SK-N-SH treated with all-trans-retinoic acid at 6 μM for 48 hours (cell line): ENCODE measurements around the gene SLC34A1.

ENCODE experiments used
- ATAC-seq: fragments of 200-7000 bp; cut with Tn5 transposase; 3 replicates; pipeline ENCODE4 v1.9.1; 2020; ENCODE audit warnings: mild to moderate bottlenecking, moderate library complexity
- ARNTL ChIP-seq: fragments of 450-650 bp; formaldehyde crosslinking; IDR thresholded peaks from 2 replicates; pipeline ENCODE4 v1.5.0; 2020; ENCODE audit warnings: low read depth, mild to moderate bottlenecking, moderate library complexity, borderline replicate concordance
- BACH2 ChIP-seq: fragments of 250-450 bp; sonication (Bioruptor Pico); IDR thresholded peaks from 2 replicates; pipeline ENCODE4 v1.9.0; 2021; ENCODE audit warnings: mild to moderate bottlenecking, borderline replicate concordance
- CSDC2 ChIP-seq: fragments of 250-450 bp; sonication (Bioruptor Pico); IDR thresholded peaks from 2 replicates; pipeline ENCODE4 v1.5.0; 2020; ENCODE audit warnings: mild to moderate bottlenecking, moderate library complexity
- ESRRG ChIP-seq: fragments of 250-450 bp; sonication (Bioruptor Pico); IDR thresholded peaks from 2 replicates; pipeline ENCODE4 v1.6.1; 2021; ENCODE audit warnings: mild to moderate bottlenecking
- GLIS3 ChIP-seq: fragments of 250-450 bp; sonication (Bioruptor Pico); IDR thresholded peaks from 2 replicates; pipeline ENCODE4 v1.5.0; 2020; ENCODE audit warnings: mild to moderate bottlenecking, moderate library complexity
- ISL1 ChIP-seq: fragments of 250-450 bp; sonication (Bioruptor Pico); IDR thresholded peaks from 2 replicates; pipeline ENCODE4 v2.1.2; 2022; ENCODE audit warnings: mild to moderate bottlenecking, moderate library complexity
- OSR1 ChIP-seq: fragments of 250-450 bp; sonication (Bioruptor Pico); IDR thresholded peaks from 2 replicates; pipeline ENCODE4 v1.8.0; 2022; ENCODE audit warnings: moderate library complexity, mild to moderate bottlenecking, inconsistent platforms
- PPARA ChIP-seq: fragments of 250-450 bp; sonication (Bioruptor Pico); IDR thresholded peaks from 2 replicates; pipeline ENCODE4 v1.5.0; 2020; ENCODE audit warnings: mild to moderate bottlenecking, borderline replicate concordance
- SNAI2 ChIP-seq: fragments of 250-450 bp; sonication (Bioruptor Pico); IDR thresholded peaks from 2 replicates; pipeline ENCODE4 v1.5.0; 2020; ENCODE audit warnings: mild to moderate bottlenecking, moderate library complexity
- TCF4 ChIP-seq: fragments of 250-450 bp; sonication (Bioruptor Pico); IDR thresholded peaks from 2 replicates; pipeline ENCODE4 v1.8.0; 2021; ENCODE audit warnings: mild to moderate bottlenecking, moderate library complexity, borderline replicate concordance
- TOX ChIP-seq: fragments of 250-450 bp; sonication (Bioruptor Pico); IDR thresholded peaks from 2 replicates; pipeline ENCODE4 v1.8.0; 2021; ENCODE audit warnings: mild to moderate bottlenecking, moderate library complexity, borderline replicate concordance
- ZC3H10 ChIP-seq: fragments of 250-450 bp; sonication (Bioruptor Pico); IDR thresholded peaks from 2 replicates; pipeline ENCODE4 v1.5.1; 2021; ENCODE audit warnings: mild to moderate bottlenecking, moderate library complexity
- ZFP3 ChIP-seq: fragments of 250-450 bp; sonication (Bioruptor Pico); IDR thresholded peaks from 2 replicates; pipeline ENCODE4 v1.5.0; 2020; ENCODE audit warnings: mild to moderate bottlenecking, moderate library complexity
- ZNF70 ChIP-seq: fragments of 450-650 bp; formaldehyde crosslinking; IDR thresholded peaks from 2 replicates; pipeline ENCODE4 v1.5.0; 2020; ENCODE audit warnings: mild to moderate bottlenecking, moderate library complexity
- ZNF8 ChIP-seq: fragments of 450-650 bp; formaldehyde crosslinking; IDR thresholded peaks from 2 replicates; pipeline ENCODE4 v1.5.0; 2020; ENCODE audit warnings: mild to moderate bottlenecking, moderate library complexity
- TF ChIP-seq, protein P1 (sequence below): fragments of 250-450 bp; sonication (Bioruptor Pico); IDR thresholded peaks from 2 replicates; pipeline ENCODE4 v1.5.0; 2020; ENCODE audit warnings: mild to moderate bottlenecking, moderate library complexity
- TF ChIP-seq, protein P2 (sequence below): fragments of 250-450 bp; sonication (Bioruptor Pico); IDR thresholded peaks from 2 replicates; pipeline ENCODE4 v1.5.1; 2020; ENCODE audit warnings: low read depth, mild to moderate bottlenecking, moderate library complexity
- TF ChIP-seq, protein P3 (sequence below): fragments of 250-450 bp; sonication (Bioruptor Pico); IDR thresholded peaks from 2 replicates; pipeline ENCODE4 v1.8.0; 2020; ENCODE audit warnings: mild to moderate bottlenecking, moderate library complexity, borderline replicate concordance
- TF ChIP-seq, protein P4 (sequence below): fragments of 250-450 bp; sonication (Bioruptor Pico); IDR thresholded peaks from 2 replicates; pipeline ENCODE4 v1.8.0; 2021; ENCODE audit warnings: low read depth, mild to moderate bottlenecking, moderate library complexity, borderline replicate concordance

Gene SLC34A1

DNA sequence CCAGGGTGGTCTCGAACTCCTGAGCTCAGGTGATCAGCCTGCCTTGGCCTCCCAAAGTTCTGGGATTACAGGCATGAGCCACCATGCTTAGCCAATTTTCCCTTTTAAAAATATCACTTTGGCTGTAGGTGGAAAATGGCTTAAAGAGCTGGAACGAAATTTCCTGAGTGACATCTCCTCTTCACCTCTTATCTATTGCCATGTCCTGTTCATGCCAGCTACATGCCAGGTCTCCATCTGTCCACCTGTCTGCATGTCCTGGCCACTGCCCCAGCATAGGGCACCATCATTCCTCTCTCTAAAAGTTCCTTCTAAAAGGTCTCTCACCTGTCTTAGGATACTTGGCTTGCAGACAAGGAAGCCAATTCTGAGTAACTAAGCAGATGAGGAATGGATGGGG is 39.4 kb downstream of the SLC34A1 start:
- TF ChIP-seq BACH2 (CRISPR knock-in tag) (no peak), ZNF70 (no peak), ISL1 (no peak), ESRRG (CRISPR knock-in tag) (no peak), ZC3H10 (no peak), ARNTL (CRISPR knock-in tag) (no peak), TCF4 (no peak), OSR1 (no peak)
- TF ChIP-seq, protein P1, sequence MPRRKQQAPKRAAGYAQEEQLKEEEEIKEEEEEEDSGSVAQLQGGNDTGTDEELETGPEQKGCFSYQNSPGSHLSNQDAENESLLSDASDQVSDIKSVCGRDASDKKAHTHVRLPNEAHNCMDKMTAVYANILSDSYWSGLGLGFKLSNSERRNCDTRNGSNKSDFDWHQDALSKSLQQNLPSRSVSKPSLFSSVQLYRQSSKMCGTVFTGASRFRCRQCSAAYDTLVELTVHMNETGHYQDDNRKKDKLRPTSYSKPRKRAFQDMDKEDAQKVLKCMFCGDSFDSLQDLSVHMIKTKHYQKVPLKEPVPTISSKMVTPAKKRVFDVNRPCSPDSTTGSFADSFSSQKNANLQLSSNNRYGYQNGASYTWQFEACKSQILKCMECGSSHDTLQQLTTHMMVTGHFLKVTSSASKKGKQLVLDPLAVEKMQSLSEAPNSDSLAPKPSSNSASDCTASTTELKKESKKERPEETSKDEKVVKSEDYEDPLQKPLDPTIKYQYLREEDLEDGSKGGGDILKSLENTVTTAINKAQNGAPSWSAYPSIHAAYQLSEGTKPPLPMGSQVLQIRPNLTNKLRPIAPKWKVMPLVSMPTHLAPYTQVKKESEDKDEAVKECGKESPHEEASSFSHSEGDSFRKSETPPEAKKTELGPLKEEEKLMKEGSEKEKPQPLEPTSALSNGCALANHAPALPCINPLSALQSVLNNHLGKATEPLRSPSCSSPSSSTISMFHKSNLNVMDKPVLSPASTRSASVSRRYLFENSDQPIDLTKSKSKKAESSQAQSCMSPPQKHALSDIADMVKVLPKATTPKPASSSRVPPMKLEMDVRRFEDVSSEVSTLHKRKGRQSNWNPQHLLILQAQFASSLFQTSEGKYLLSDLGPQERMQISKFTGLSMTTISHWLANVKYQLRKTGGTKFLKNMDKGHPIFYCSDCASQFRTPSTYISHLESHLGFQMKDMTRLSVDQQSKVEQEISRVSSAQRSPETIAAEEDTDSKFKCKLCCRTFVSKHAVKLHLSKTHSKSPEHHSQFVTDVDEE (CRISPR knock-in tag), result no peak
- TF ChIP-seq, protein P2, sequence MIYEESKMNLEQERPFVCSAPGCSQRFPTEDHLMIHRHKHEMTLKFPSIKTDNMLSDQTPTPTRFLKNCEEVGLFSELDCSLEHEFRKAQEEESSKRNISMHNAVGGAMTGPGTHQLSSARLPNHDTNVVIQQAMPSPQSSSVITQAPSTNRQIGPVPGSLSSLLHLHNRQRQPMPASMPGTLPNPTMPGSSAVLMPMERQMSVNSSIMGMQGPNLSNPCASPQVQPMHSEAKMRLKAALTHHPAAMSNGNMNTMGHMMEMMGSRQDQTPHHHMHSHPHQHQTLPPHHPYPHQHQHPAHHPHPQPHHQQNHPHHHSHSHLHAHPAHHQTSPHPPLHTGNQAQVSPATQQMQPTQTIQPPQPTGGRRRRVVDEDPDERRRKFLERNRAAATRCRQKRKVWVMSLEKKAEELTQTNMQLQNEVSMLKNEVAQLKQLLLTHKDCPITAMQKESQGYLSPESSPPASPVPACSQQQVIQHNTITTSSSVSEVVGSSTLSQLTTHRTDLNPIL (CRISPR knock-in tag), result no peak
- no peak for ATAC-seq

DNA sequence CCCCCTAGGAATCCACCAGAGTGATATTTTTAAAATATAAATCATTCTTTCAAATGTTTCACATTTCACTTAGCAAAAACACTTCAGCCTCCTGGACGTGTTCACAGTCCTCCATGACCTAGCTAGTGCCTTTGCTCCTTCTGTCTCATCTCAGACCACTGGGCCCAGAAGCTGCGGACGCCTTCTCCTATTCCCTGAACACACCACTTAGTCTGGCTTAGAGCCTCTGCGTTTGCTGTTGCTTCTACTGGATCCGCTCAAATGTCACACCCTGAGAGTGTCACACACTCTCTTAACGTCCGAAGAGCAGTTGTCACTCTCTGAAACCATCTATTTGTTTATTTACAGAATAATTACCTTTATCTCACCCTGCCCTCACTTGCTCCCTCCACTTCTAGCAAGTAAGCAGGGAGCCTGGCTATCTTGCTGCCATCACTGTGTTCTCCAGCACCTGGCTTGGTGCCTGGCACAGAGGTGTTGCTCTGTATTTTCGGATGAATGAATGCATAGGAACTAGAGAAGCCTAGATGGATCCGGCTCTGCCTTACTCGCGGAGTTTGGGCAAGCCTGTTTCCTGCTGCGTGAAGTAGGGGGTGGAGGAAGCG is 41.1 kb downstream of the SLC34A1 start:
- no peak for ATAC-seq

DNA sequence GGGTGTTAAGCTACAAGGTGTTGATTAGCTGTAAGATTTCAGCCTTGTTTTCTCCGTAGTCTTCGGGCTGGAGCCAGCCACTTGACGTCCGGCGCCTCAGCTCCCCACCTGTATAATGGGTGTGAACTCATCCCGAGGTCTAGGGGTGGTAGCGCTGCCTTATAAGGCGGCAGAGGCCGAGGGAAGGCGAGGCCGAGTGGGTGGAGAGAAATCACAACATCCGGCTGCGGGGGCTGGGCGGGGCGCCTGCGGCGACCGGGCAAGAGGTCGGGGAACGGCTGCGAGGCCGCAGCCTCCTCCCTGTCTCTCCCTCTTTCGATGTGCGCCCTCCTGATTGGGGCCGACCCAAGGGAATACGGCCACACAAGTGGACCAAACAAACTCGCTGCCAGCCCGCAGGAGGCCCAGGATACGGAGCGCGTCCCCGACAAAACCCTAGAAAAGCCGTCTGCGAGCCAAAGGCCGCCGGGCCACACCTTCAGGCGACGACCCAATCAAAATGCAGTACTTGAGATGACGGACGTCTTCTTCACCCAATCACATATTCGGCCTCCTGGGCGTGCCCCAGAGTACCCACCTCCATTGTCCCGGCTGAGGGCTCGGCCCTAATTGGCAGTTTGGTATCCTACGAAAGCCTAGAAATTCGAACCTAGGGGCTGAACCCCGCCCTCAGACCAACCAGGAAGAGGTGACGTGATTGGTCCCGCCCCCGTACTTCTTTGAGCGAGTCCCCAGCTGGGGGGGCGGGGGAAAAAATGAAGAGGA is 41.7 kb downstream of the SLC34A1 start:
- TF ChIP-seq ZC3H10, result no peak
- TF ChIP-seq, protein P1 (CRISPR knock-in tag), result peak; percentile 41; the same call in 1 of the 2 replicates
- TF ChIP-seq PPARA (CRISPR knock-in tag), result no peak
- no peak for TF ChIP-seq GLIS3 (CRISPR knock-in tag)
- no peak for TF ChIP-seq TCF4
- TF ChIP-seq ZFP3 (CRISPR knock-in tag), result no peak
- TF ChIP-seq, protein P3, sequence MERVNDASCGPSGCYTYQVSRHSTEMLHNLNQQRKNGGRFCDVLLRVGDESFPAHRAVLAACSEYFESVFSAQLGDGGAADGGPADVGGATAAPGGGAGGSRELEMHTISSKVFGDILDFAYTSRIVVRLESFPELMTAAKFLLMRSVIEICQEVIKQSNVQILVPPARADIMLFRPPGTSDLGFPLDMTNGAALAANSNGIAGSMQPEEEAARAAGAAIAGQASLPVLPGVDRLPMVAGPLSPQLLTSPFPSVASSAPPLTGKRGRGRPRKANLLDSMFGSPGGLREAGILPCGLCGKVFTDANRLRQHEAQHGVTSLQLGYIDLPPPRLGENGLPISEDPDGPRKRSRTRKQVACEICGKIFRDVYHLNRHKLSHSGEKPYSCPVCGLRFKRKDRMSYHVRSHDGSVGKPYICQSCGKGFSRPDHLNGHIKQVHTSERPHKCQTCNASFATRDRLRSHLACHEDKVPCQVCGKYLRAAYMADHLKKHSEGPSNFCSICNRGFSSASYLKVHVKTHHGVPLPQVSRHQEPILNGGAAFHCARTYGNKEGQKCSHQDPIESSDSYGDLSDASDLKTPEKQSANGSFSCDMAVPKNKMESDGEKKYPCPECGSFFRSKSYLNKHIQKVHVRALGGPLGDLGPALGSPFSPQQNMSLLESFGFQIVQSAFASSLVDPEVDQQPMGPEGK (CRISPR knock-in tag), result peak; percentile 17; the same call in 1 of the 2 replicates
- peak; percentile 95 for ATAC-seq

More for the DNA sequence above, 41.1 kb downstream of the SLC34A1 start:
- TF ChIP-seq ZNF8 (CRISPR knock-in tag) (no peak), TOX (CRISPR knock-in tag) (no peak), ZNF70 (no peak), ISL1 (no peak), ZC3H10 (no peak), OSR1 (no peak), SNAI2 (CRISPR knock-in tag) (no peak), CSDC2 (CRISPR knock-in tag) (no peak)
- TF ChIP-seq, protein P4, sequence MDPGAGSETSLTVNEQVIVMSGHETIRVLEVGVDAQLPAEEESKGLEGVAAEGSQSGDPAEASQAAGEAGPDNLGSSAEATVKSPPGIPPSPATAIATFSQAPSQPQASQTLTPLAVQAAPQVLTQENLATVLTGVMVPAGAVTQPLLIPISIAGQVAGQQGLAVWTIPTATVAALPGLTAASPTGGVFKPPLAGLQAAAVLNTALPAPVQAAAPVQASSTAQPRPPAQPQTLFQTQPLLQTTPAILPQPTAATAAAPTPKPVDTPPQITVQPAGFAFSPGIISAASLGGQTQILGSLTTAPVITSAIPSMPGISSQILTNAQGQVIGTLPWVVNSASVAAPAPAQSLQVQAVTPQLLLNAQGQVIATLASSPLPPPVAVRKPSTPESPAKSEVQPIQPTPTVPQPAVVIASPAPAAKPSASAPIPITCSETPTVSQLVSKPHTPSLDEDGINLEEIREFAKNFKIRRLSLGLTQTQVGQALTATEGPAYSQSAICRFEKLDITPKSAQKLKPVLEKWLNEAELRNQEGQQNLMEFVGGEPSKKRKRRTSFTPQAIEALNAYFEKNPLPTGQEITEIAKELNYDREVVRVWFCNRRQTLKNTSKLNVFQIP (CRISPR knock-in tag), result no peak
- TF ChIP-seq, protein P2 (CRISPR knock-in tag), result no peak
- TF ChIP-seq, protein P1 (CRISPR knock-in tag), result no peak
- TF ChIP-seq, all 23 proteins: peak for 0
